Measurements from ENCODE around the gene EXOSC1. TPM values are rescaled to one million over a fixed set of nuclear protein-coding genes. Genes with fewer than 3 reads are reported as not detected.

EXOSC1 gene
- total and polyA plus RNA-seq, 2 of the 13 experiments (the other 11 are each of a cell fraction or from before 2014, with no cell fraction given): 36.3 to 39.9 TPM

GRCh38 chr10:97400665-97401454 is 44.9 kb downstream of the EXOSC1 start, which contains the start of gene RRP12 (continued):
- peak; percentile 81 for TF ChIP-seq GABPA (IDR thresholded peaks at IDR 0.05; ENCODE audit: low read depth, low read length)
- TF ChIP-seq GABPA (CRISPR knock-in tag; IDR thresholded peaks at IDR 0.05; ENCODE audit: low read depth): peak; percentile 99
- no peak for TF ChIP-seq KDM6A (CRISPR knock-in tag; IDR thresholded peaks at IDR 0.05; ENCODE audit: low read depth)
- peak; percentile 39; the same call in 1 of the 2 replicates for TF ChIP-seq YEATS4 (CRISPR knock-in tag; IDR thresholded peaks at IDR 0.05; ENCODE audit: borderline replicate concordance)
- peak; percentile 38; the same call in 1 of the 2 replicates for TF ChIP-seq TEF (CRISPR knock-in tag; IDR thresholded peaks at IDR 0.05)
- TF ChIP-seq ZNF441 (CRISPR knock-in tag; IDR thresholded peaks at IDR 0.05; ENCODE audit: borderline replicate concordance): 0 out of 2 replicates have a peak, but pooled peaks have one; percentile 43
- TF ChIP-seq NR1H2 (CRISPR knock-in tag; IDR thresholded peaks at IDR 0.05; ENCODE audit: borderline replicate concordance, low read depth): no peak
- no peak for TF ChIP-seq GLMP (CRISPR knock-in tag; IDR thresholded peaks at IDR 0.05; ENCODE audit: borderline replicate concordance)
- peak; percentile 73; the same call in 1 of the 2 replicates for TF ChIP-seq BORCS8-MEF2B (CRISPR knock-in tag; IDR thresholded peaks at IDR 0.05)
- TF ChIP-seq PCBP1 (IDR thresholded peaks at IDR 0.05; ENCODE audit: borderline replicate concordance, low read depth, low read length): no peak
- 0 out of 2 replicates have a peak, but pooled peaks have one; percentile 48 for TF ChIP-seq ZNF790 (CRISPR knock-in tag; IDR thresholded peaks at IDR 0.05; ENCODE audit: borderline replicate concordance)
- no peak for TF ChIP-seq ZFP36 (IDR thresholded peaks at IDR 0.05; ENCODE audit: borderline replicate concordance, low read depth, low read length, partially characterized antibody)
- no peak for TF ChIP-seq HOMEZ (CRISPR knock-in tag; IDR thresholded peaks at IDR 0.05; ENCODE audit: low read depth)
- TF ChIP-seq RFX3 (CRISPR knock-in tag; IDR thresholded peaks at IDR 0.05): peak; percentile 91
- TF ChIP-seq ZBTB26 (CRISPR knock-in tag; IDR thresholded peaks at IDR 0.05; ENCODE audit: borderline replicate concordance): no peak
- no peak for TF ChIP-seq BCLAF1 (IDR thresholded peaks at IDR 0.05)
- TF ChIP-seq GMEB2 (CRISPR knock-in tag; IDR thresholded peaks at IDR 0.05; ENCODE audit: low read depth): no peak
- peak; percentile 78 for TF ChIP-seq ETV5 (CRISPR knock-in tag; IDR thresholded peaks at IDR 0.05; ENCODE audit: borderline replicate concordance)
- no peak for TF ChIP-seq SIX4 (CRISPR knock-in tag; IDR thresholded peaks at IDR 0.05)
- no peak for TF ChIP-seq JUN (CRISPR knock-in tag; IDR thresholded peaks at IDR 0.05)

Data from HepG2 (cell line).